ENCODE results near the gene VGF.

GRCh38 chr7:101169110-101169837 lies 3.9 kb upstream of the VGF start:
- TF ChIP-seq, protein P1, sequence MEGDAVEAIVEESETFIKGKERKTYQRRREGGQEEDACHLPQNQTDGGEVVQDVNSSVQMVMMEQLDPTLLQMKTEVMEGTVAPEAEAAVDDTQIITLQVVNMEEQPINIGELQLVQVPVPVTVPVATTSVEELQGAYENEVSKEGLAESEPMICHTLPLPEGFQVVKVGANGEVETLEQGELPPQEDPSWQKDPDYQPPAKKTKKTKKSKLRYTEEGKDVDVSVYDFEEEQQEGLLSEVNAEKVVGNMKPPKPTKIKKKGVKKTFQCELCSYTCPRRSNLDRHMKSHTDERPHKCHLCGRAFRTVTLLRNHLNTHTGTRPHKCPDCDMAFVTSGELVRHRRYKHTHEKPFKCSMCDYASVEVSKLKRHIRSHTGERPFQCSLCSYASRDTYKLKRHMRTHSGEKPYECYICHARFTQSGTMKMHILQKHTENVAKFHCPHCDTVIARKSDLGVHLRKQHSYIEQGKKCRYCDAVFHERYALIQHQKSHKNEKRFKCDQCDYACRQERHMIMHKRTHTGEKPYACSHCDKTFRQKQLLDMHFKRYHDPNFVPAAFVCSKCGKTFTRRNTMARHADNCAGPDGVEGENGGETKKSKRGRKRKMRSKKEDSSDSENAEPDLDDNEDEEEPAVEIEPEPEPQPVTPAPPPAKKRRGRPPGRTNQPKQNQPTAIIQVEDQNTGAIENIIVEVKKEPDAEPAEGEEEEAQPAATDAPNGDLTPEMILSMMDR (IDR thresholded peaks at IDR 0.05; ENCODE audit: extremely low read depth in 1 of 2, insufficient read depth in 1 of 2, low read depth in 1 of 2, low read length in 2 of 2), result no peak
- no peak for TF ChIP-seq POLR2A (IDR thresholded peaks at IDR 0.05; ENCODE audit: low read depth, low read length)
- TF ChIP-seq POLR2AphosphoS5 (IDR thresholded peaks at IDR 0.05; ENCODE audit: insufficient read depth, low read depth, low read length), result no peak
- no peak for TF ChIP-seq MAX (IDR thresholded peaks at IDR 0.05; ENCODE audit: insufficient read depth, insufficient read length)
- no peak for TF ChIP-seq EZH2 (IDR thresholded peaks at IDR 0.05; ENCODE audit: borderline replicate concordance, low read depth, low read length, severe bottlenecking)
- TF ChIP-seq JUN (IDR thresholded peaks at IDR 0.05; ENCODE audit: borderline replicate concordance, insufficient read depth, insufficient read length, low read depth), result no peak
- TF ChIP-seq FOS (IDR thresholded peaks at IDR 0.05; ENCODE audit: borderline replicate concordance, insufficient read depth, low read length), result no peak
- TF ChIP-seq GATA2 (IDR thresholded peaks at IDR 0.05; ENCODE audit: insufficient read depth, insufficient read length, low read depth, low read length), result no peak

Measured in endothelial cell of umbilical vein (primary cell).